GM23338 (cell line): Measurements from ENCODE around the gene IFRD1. TPM values are rescaled to one million over a fixed set of nuclear protein-coding genes. Genes with fewer than 3 reads are reported as not detected.

Experiments
- ATAC-seq: fragments of 200-7000 bp; cut with Tn5 transposase; 3 replicates; pipeline ENCODE4 v1.9.1; 2020
- DNase-seq: peaks from one replicate; pipeline ENCODE4 v3.0.0-alpha.2; 2015; ENCODE audit warnings: low spot score
- H2AFZ ChIP-seq: fragments of 200-600 bp; sonication (generic); 2 replicates; pipeline ENCODE4 v1.8.0; 2016; ENCODE audit warnings: antibody characterized with exemption, mild to moderate bottlenecking, moderate library complexity
- H3F3A ChIP-seq: fragments of 200-600 bp; sonication (generic); replicated peaks from 2 replicates; pipeline ENCODE4 v1.8.0; 2017; ENCODE audit warnings: antibody characterized with exemption, mixed run types, low read depth
- H3K27ac ChIP-seq: fragments of 200-600 bp; sonication (generic); 2 replicates; pipeline ENCODE4 v1.6.1; 2016; ENCODE audit warnings: low read depth
- H3K27me3 ChIP-seq: fragments of 200-600 bp; sonication (generic); 2 replicates; pipeline ENCODE4 v1.8.0; 2016; ENCODE audit warnings: mild to moderate bottlenecking, mixed run types, moderate library complexity; ENCODE audit not compliant: insufficient read depth
- H3K36me3 ChIP-seq: fragments of 200-600 bp; sonication (generic); 2 replicates; pipeline ENCODE4 v1.8.0; 2016; ENCODE audit warnings: mild to moderate bottlenecking; ENCODE audit not compliant: insufficient read depth
- H3K4me1 ChIP-seq: fragments of 200-600 bp; sonication (generic); 2 replicates; pipeline ENCODE4 v1.8.0; 2016; ENCODE audit warnings: mild to moderate bottlenecking, moderate library complexity; ENCODE audit not compliant: insufficient read depth
- H3K4me2 ChIP-seq: fragments of 200-600 bp; sonication (generic); 2 replicates; pipeline ENCODE4 v1.7.1; 2017; ENCODE audit warnings: mixed run types
- H3K4me3 ChIP-seq: fragments of 200-600 bp; sonication (generic); 2 replicates; pipeline ENCODE4 v1.6.1; 2016; ENCODE audit warnings: mixed run types
- H3K79me2 ChIP-seq: fragments of 200-600 bp; sonication (generic); replicated peaks from 2 replicates; pipeline ENCODE4 v1.8.0; 2017; ENCODE audit warnings: mild to moderate bottlenecking; ENCODE audit not compliant: insufficient read depth
- H3K9me2 ChIP-seq: fragments of 200-600 bp; sonication (generic); 2 replicates; pipeline ENCODE4 v1.8.0; 2017; ENCODE audit not compliant: insufficient read depth
- H4K20me1 ChIP-seq: fragments of 200-600 bp; sonication (generic); replicated peaks from 2 replicates; pipeline ENCODE4 v1.8.0; 2017; ENCODE audit warnings: mild to moderate bottlenecking; ENCODE audit not compliant: insufficient read depth
- H3K27ac Mint-ChIP-seq: 2 replicates; pipeline ENCODE4 v1.8.0; 2020; ENCODE audit warnings: inconsistent platforms, mild to moderate bottlenecking, moderate library complexity, mixed read lengths
- H3K27me3 Mint-ChIP-seq: 3 replicates; pipeline ENCODE4 v1.8.0; 2022; ENCODE audit warnings: low read depth, mild to moderate bottlenecking, moderate library complexity, mixed read lengths, inconsistent platforms; ENCODE audit not compliant: insufficient read depth, poor library complexity
- H3K36me3 Mint-ChIP-seq: 3 replicates; pipeline ENCODE4 v1.8.0; 2021; ENCODE audit warnings: low read depth, mild to moderate bottlenecking, inconsistent platforms, moderate library complexity, mixed read lengths
- H3K4me1 Mint-ChIP-seq: 3 replicates; pipeline ENCODE4 v1.8.0; 2020; ENCODE audit warnings: mild to moderate bottlenecking, inconsistent platforms, mixed read lengths
- H3K4me3 Mint-ChIP-seq: 3 replicates; pipeline ENCODE4 v1.8.0; 2021; ENCODE audit warnings: moderate library complexity, mild to moderate bottlenecking, inconsistent platforms, mixed read lengths
- H3K9me3 Mint-ChIP-seq: 3 replicates; pipeline ENCODE4 v1.8.0; 2020; ENCODE audit warnings: moderate library complexity, mild to moderate bottlenecking, inconsistent platforms, mixed read lengths
- CREB1 ChIP-seq: fragments of 250-450 bp; sonication (Bioruptor Pico); IDR thresholded peaks from 2 replicates; pipeline ENCODE4 v1.5.0; 2020; ENCODE audit warnings: low read depth, mild to moderate bottlenecking, moderate library complexity
- CTCF ChIP-seq, 2 experiments: fragments of 200-600 bp in 1 of 2; sonication (generic) in 1 of 2; conservative IDR thresholded peaks; 2 replicates each; pipeline versions ENCODE4 v1.5.1 to v1.6.1; 2016 to 2017; ENCODE audit warnings: antibody characterized with exemption in 2 of 2, low read depth in 2 of 2, mild to moderate bottlenecking in 2 of 2, moderate library complexity in 1 of 2
- EZH2 ChIP-seq: fragments of 200-600 bp; sonication (generic); IDR thresholded peaks from one replicate; pipeline ENCODE4 v1.8.0; 2017; ENCODE audit warnings: antibody characterized with exemption, mild to moderate bottlenecking, low read depth; ENCODE audit not compliant: unreplicated experiment
- EZH2phosphoT487 ChIP-seq: fragments of 200-600 bp; sonication (generic); IDR thresholded peaks from one replicate; pipeline ENCODE4 v1.8.1; 2018; ENCODE audit warnings: antibody characterized with exemption; ENCODE audit not compliant: unreplicated experiment
- JUNB ChIP-seq: IDR thresholded peaks from one replicate; pipeline ENCODE4 v1.6.1; 2016; ENCODE audit warnings: antibody characterized with exemption; ENCODE audit not compliant: unreplicated experiment
- NANOG ChIP-seq: IDR thresholded peaks from 2 replicates; pipeline ENCODE4 v1.6.1; 2016; ENCODE audit warnings: antibody characterized with exemption, borderline replicate concordance
- POLR2AphosphoS5 ChIP-seq: IDR thresholded peaks from 2 replicates; pipeline ENCODE4 v1.6.1; 2016; ENCODE audit warnings: antibody characterized with exemption, low read depth
- REST ChIP-seq: IDR thresholded peaks from one replicate; pipeline ENCODE4 v1.6.1; 2018; ENCODE audit warnings: antibody characterized with exemption; ENCODE audit not compliant: unreplicated experiment
- STAT1 ChIP-seq: IDR thresholded peaks from one replicate; pipeline ENCODE4 v1.6.1; 2016; ENCODE audit warnings: antibody characterized with exemption; ENCODE audit not compliant: unreplicated experiment
- ZNF114 ChIP-seq: fragments of 250-450 bp; sonication (Bioruptor Pico); IDR thresholded peaks from 2 replicates; pipeline ENCODE4 v1.5.0; 2020; ENCODE audit warnings: mild to moderate bottlenecking, moderate library complexity
- ZNF331 ChIP-seq: fragments of 250-450 bp; sonication (Bioruptor Pico); IDR thresholded peaks from 2 replicates; pipeline ENCODE4 v1.5.0; 2020; ENCODE audit warnings: low read depth, mild to moderate bottlenecking, moderate library complexity
- polyA plus RNA-seq: library from polyadenylated mRNA; unstranded; fragments of >200 nt; fragmentation: Nextera tagmentation; extraction: Ambion mirVana; gene quantifications from 2 replicates; pipeline ENCODE4 v1.2.1, GENCODE V29; 2016
- total RNA-seq: library from RNA; depleted of rRNA; stranded (reverse); fragments of >200 nt; shearing (Covaris generic); gene quantifications from 2 replicates; pipeline ENCODE4 v1.2.3, GENCODE V29; 2014

Gene IFRD1
- total and polyA plus RNA-seq, 2 experiments from 2014 or later = 69.6 to 73.6 TPM

GRCh38 chr7:112419543-112420130 is 30.6 kb upstream of the IFRD1 start:
- no peak overlapping the region for H3K4me3 ChIP-seq
- peaks cover 6% of the 10 kb centered on the region for H3K9me2 ChIP-seq
- no peak overlapping the region for H3K27ac ChIP-seq
- no peak overlapping the region for H3K27ac Mint-ChIP-seq
- H3K9me3 Mint-ChIP-seq = peaks cover 13% of the 10 kb centered on the region
- H3K36me3 ChIP-seq = no peaks in the 10 kb centered on the region
- peaks cover 3% of the 10 kb centered on the region; the same call in 2 of the 3 replicates for H3K36me3 Mint-ChIP-seq
- TF ChIP-seq JUNB (no peak), CREB1 (CRISPR knock-in tag) (no peak)
- no peak overlapping the region for H3K4me3 Mint-ChIP-seq
- no peaks in the 10 kb centered on the region for H3K27me3 ChIP-seq
- H3K4me2 ChIP-seq = no peak overlapping the region
- no peaks in the 10 kb centered on the region for H4K20me1 ChIP-seq
- peaks cover 35% of the 10 kb centered on the region for H3K4me1 ChIP-seq
- no peak for ATAC-seq
- H2AFZ ChIP-seq = no peak overlapping the region
- DNase-seq = no peak
- H3F3A ChIP-seq = no peaks in the 10 kb centered on the region; the same call in 1 of the 2 replicates
- peaks cover 2% of the 10 kb centered on the region for H3K27me3 Mint-ChIP-seq
- H3K79me2 ChIP-seq = no peaks in the 10 kb centered on the region
- peaks cover 44% of the 10 kb centered on the region for H3K4me1 Mint-ChIP-seq

- no peak overlapping the region for H3K4me2 ChIP-seq
- no peak overlapping the region for H3K4me3 Mint-ChIP-seq
These were observed 29.9 kb upstream of the IFRD1 start for GRCh38 chr7:112420236-112420861.

GRCh38 chr7:112421666-112422486 is 28.4 kb upstream of the IFRD1 start:
- no peaks in the 10 kb centered on the region for H4K20me1 ChIP-seq
- no peaks in the 10 kb centered on the region for H3K36me3 ChIP-seq
- H3F3A ChIP-seq = no peaks in the 10 kb centered on the region; the same call in 1 of the 2 replicates
- H3K9me3 Mint-ChIP-seq = peaks cover 12% of the 10 kb centered on the region
- H3K27me3 ChIP-seq = no peaks in the 10 kb centered on the region
- H3K27ac Mint-ChIP-seq = peak overlapping the region; percentile 92
- no peaks in the 10 kb centered on the region for H3K27me3 Mint-ChIP-seq
- peak overlapping the region; percentile 6; the same call in 1 of the 3 replicates for H3K4me3 Mint-ChIP-seq
- no peaks in the 10 kb centered on the region for H3K79me2 ChIP-seq
- H3K4me1 Mint-ChIP-seq = peaks cover 55% of the 10 kb centered on the region
- H2AFZ ChIP-seq = peak overlapping the region; percentile 7; the same call in 1 of the 2 replicates
- no peak for TF ChIP-seq REST
- no peak for TF ChIP-seq CTCF (conservative IDR thresholded peaks at IDR 0.05; ENCODE audit: low read depth in 2 of 2)
- peak; percentile 67 for DNase-seq
- peak; percentile 61 for ATAC-seq
- H3K9me2 ChIP-seq = peaks cover 6% of the 10 kb centered on the region
- H3K4me1 ChIP-seq = peaks cover 38% of the 10 kb centered on the region
- peak overlapping the region; percentile 45 for H3K4me2 ChIP-seq
- H3K36me3 Mint-ChIP-seq = peaks cover 6% of the 10 kb centered on the region
- H3K4me3 ChIP-seq = no peak overlapping the region
- peak overlapping the region; percentile 84 for H3K27ac ChIP-seq

More at GRCh38 chr7:112420236-112420861, 29.9 kb upstream of the IFRD1 start:
- H3K27me3 Mint-ChIP-seq = peaks cover 2% of the 10 kb centered on the region
- ATAC-seq (no peak), DNase-seq (no peak)
- no peaks in the 10 kb centered on the region for H3K36me3 ChIP-seq
- 0 out of 2 replicates have a peak overlapping the region, but pooled peaks have one; percentile 1 for H3K27ac Mint-ChIP-seq
- peaks cover 34% of the 10 kb centered on the region for H3K4me1 ChIP-seq
- H3K9me3 Mint-ChIP-seq = peaks cover 13% of the 10 kb centered on the region
- peaks cover 3% of the 10 kb centered on the region; the same call in 2 of the 3 replicates for H3K36me3 Mint-ChIP-seq
- no peaks in the 10 kb centered on the region for H3K27me3 ChIP-seq
- peak overlapping the region; percentile 67; the same call in 1 of the 2 replicates for H2AFZ ChIP-seq
- H3K79me2 ChIP-seq = no peaks in the 10 kb centered on the region
- 0 out of 2 replicates have a peak overlapping the region, but pooled peaks have one; percentile 5 for H3K27ac ChIP-seq
- no peak for TF ChIP-seq JUNB
- no peak for TF ChIP-seq STAT1
- TF ChIP-seq EZH2phosphoT487 = no peak
- TF ChIP-seq EZH2 = no peak
- TF ChIP-seq NANOG = no peak
- no peak for TF ChIP-seq ZNF114 (CRISPR knock-in tag)
- TF ChIP-seq ZNF331 (CRISPR knock-in tag) = no peak
- no peak for TF ChIP-seq POLR2AphosphoS5
- H3K9me2 ChIP-seq = peaks cover 6% of the 10 kb centered on the region
- no peaks in the 10 kb centered on the region for H4K20me1 ChIP-seq
- peaks cover 44% of the 10 kb centered on the region for H3K4me1 Mint-ChIP-seq
- no peak overlapping the region for H3K4me3 ChIP-seq
- H3F3A ChIP-seq = no peaks in the 10 kb centered on the region; the same call in 1 of the 2 replicates
